HG03432 (cell line): ENCODE data around the gene RIC8B.

Experiments
- ATAC-seq: cut with Tn5 transposase; IDR thresholded peaks from one replicate; pipeline ENCODE4 v1.9.1; 2021; ENCODE audit warnings: mild to moderate bottlenecking, moderate library complexity; ENCODE audit not compliant: unreplicated experiment

Gene RIC8B

GRCh38 chr12:106926657-106927056 lies 152.2 kb downstream of the RIC8B start:
- no peak for ATAC-seq

GRCh38 chr12:106934277-106934676 lies 159.8 kb downstream of the RIC8B start:
- no peak for ATAC-seq
